ENCODE measurements around the gene GARRE1.

GARRE1 gene

DNA sequence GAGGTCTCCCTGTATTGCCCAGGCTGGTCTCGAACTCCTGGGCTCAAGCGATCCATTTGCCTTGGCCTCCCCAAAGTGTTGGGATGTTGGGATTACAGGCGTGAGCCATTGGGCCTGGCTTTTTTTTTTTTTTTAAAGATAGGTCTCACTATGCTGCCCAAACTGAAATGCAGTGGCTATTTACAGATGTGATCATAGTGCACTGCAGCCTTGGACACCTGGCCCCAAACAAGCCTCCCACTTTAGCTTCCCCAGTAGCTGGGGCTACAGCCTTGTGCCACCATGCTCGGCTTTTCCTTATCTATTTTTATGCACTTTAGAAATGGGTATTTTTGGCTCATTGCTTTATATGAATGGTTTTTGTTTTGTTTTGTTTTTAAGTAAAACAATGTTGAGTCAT lies 44.6 kb upstream of the GARRE1 start:
- no peak for ATAC-seq

DNA sequence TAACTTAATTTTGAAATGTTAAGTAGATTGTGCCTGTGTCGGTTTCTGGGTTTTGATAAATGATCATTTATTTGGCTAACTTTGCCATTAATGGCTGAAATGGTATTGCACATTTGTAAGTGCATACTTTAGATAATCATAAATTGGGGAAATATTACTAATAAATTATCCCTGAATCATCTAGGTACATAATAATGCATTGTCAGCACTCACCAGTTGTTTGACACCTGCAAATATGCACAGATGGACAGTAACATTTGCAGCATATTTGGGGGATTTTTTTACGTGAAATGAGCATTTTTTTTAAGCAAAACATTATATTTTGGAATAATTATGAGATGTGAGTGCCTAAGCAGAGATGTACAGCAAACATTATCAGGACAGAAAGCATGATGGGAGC lies 41.1 kb upstream of the GARRE1 start:
- TF ChIP-seq GLIS3 (CRISPR knock-in tag; IDR thresholded peaks at IDR 0.05) (no peak), PATZ1 (CRISPR knock-in tag; IDR thresholded peaks at IDR 0.05; ENCODE audit: borderline replicate concordance) (no peak), SNAI2 (CRISPR knock-in tag; IDR thresholded peaks at IDR 0.05) (no peak), ISL1 (CRISPR knock-in tag; IDR thresholded peaks at IDR 0.05) (no peak), ESRRG (CRISPR knock-in tag; IDR thresholded peaks at IDR 0.05) (no peak), CSDC2 (CRISPR knock-in tag; IDR thresholded peaks at IDR 0.05) (no peak), PPARA (CRISPR knock-in tag; IDR thresholded peaks at IDR 0.05; ENCODE audit: borderline replicate concordance) (no peak), POU6F1 (CRISPR knock-in tag; IDR thresholded peaks at IDR 0.05; ENCODE audit: borderline replicate concordance, low read depth) (no peak), ZNF565 (CRISPR knock-in tag; conservative IDR thresholded peaks at IDR 0.05; ENCODE audit: low read depth) (no peak)
- no peak for ATAC-seq

More for the DNA sequence above, 44.6 kb upstream of the GARRE1 start:
- TF ChIP-seq ZNF565 (CRISPR knock-in tag; conservative IDR thresholded peaks at IDR 0.05; ENCODE audit: low read depth) (no peak), SNAI2 (CRISPR knock-in tag; IDR thresholded peaks at IDR 0.05) (no peak), OSR1 (CRISPR knock-in tag; IDR thresholded peaks at IDR 0.05) (no peak), ZFP30 (CRISPR knock-in tag; IDR thresholded peaks at IDR 0.05) (no peak), TCF4 (CRISPR knock-in tag; IDR thresholded peaks at IDR 0.05; ENCODE audit: borderline replicate concordance) (no peak), GLIS3 (CRISPR knock-in tag; IDR thresholded peaks at IDR 0.05) (no peak), PPARA (CRISPR knock-in tag; IDR thresholded peaks at IDR 0.05; ENCODE audit: borderline replicate concordance) (no peak), RARB (CRISPR knock-in tag; IDR thresholded peaks at IDR 0.05) (no peak), ZFP3 (CRISPR knock-in tag; IDR thresholded peaks at IDR 0.05) (no peak), BACH2 (CRISPR knock-in tag; IDR thresholded peaks at IDR 0.05; ENCODE audit: borderline replicate concordance) (no peak), ZC3H10 (CRISPR knock-in tag; IDR thresholded peaks at IDR 0.05) (no peak), ISL1 (CRISPR knock-in tag; IDR thresholded peaks at IDR 0.05) (no peak)
- TF ChIP-seq, protein P1, sequence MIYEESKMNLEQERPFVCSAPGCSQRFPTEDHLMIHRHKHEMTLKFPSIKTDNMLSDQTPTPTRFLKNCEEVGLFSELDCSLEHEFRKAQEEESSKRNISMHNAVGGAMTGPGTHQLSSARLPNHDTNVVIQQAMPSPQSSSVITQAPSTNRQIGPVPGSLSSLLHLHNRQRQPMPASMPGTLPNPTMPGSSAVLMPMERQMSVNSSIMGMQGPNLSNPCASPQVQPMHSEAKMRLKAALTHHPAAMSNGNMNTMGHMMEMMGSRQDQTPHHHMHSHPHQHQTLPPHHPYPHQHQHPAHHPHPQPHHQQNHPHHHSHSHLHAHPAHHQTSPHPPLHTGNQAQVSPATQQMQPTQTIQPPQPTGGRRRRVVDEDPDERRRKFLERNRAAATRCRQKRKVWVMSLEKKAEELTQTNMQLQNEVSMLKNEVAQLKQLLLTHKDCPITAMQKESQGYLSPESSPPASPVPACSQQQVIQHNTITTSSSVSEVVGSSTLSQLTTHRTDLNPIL (CRISPR knock-in tag; IDR thresholded peaks at IDR 0.05; ENCODE audit: low read depth) = no peak
- TF ChIP-seq, protein P2, sequence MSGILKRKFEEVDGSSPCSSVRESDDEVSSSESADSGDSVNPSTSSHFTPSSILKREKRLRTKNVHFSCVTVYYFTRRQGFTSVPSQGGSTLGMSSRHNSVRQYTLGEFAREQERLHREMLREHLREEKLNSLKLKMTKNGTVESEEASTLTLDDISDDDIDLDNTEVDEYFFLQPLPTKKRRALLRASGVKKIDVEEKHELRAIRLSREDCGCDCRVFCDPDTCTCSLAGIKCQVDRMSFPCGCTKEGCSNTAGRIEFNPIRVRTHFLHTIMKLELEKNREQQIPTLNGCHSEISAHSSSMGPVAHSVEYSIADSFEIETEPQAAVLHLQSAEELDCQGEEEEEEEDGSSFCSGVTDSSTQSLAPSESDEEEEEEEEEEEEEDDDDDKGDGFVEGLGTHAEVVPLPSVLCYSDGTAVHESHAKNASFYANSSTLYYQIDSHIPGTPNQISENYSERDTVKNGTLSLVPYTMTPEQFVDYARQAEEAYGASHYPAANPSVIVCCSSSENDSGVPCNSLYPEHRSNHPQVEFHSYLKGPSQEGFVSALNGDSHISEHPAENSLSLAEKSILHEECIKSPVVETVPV (CRISPR knock-in tag; IDR thresholded peaks at IDR 0.05) = no peak

DNA sequence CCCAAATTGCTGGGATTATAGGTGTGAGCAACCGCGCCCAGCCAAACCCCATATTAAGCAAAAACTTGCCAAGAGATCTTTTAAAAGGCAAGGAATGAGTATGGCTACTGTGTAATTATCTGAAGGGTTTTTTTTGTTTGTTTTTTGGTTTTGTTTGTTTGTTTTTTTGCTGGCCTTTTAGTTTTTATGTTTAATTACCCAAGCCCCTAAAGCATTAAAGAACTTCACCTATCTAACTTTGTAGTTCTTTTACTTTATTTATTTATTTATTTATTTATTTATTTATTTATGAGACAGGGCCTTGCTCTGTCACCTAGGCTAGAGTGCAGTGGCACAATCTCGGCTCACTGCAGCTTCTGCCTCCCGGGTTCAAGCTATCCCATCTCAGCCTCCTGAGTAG lies 40.3 kb upstream of the GARRE1 start:
- ATAC-seq = no peak
- TF ChIP-seq RARB (CRISPR knock-in tag; IDR thresholded peaks at IDR 0.05) (no peak), TCF4 (CRISPR knock-in tag; IDR thresholded peaks at IDR 0.05; ENCODE audit: borderline replicate concordance) (no peak), BACH2 (CRISPR knock-in tag; IDR thresholded peaks at IDR 0.05; ENCODE audit: borderline replicate concordance) (no peak), ZNF8 (CRISPR knock-in tag; IDR thresholded peaks at IDR 0.05) (no peak), TOX (CRISPR knock-in tag; IDR thresholded peaks at IDR 0.05; ENCODE audit: borderline replicate concordance) (no peak), PATZ1 (CRISPR knock-in tag; IDR thresholded peaks at IDR 0.05; ENCODE audit: borderline replicate concordance) (no peak), CSDC2 (CRISPR knock-in tag; IDR thresholded peaks at IDR 0.05) (no peak), PPARA (CRISPR knock-in tag; IDR thresholded peaks at IDR 0.05; ENCODE audit: borderline replicate concordance) (no peak), POU6F1 (CRISPR knock-in tag; IDR thresholded peaks at IDR 0.05; ENCODE audit: borderline replicate concordance, low read depth) (no peak), OSR1 (CRISPR knock-in tag; IDR thresholded peaks at IDR 0.05) (no peak), ZFP3 (CRISPR knock-in tag; IDR thresholded peaks at IDR 0.05) (no peak), SNAI2 (CRISPR knock-in tag; IDR thresholded peaks at IDR 0.05) (no peak)

Data from SK-N-SH treated with all-trans-retinoic acid at 6 μM for 48 hours (cell line).